Gastroesophageal sphincter (tissue), 4 donors: ENCODE measurements around the gene RAB12. TPM values are rescaled to one million over a fixed set of nuclear protein-coding genes. Genes with fewer than 3 reads are reported as not detected.
"Not testable (repeated sequence)": the region's sequence is repeated elsewhere in the genome, so short reads cannot be mapped to it uniquely, and the experiment has no call there.

Experiments
- ATAC-seq: fragments of 150-250 bp; one replicate; pipeline ENCODE4 v1.9.1; 2016; ENCODE audit warnings: mild to moderate bottlenecking, moderate library complexity
- H3K27ac ChIP-seq, 4 donors: fragments of 200-600 bp; sonication (generic) in 3 of 4; 1 replicate in 3 of 4; 2 replicates in 1 of 4; pipeline ENCODE4 v1.5.1; 2016 to 2019
- H3K27me3 ChIP-seq: fragments of 200-600 bp; sonication (generic); one replicate; pipeline ENCODE4 v1.5.1; 2019
- H3K36me3 ChIP-seq, 2 donors: fragments of 200-600 bp; sonication (generic); one replicate each; pipeline ENCODE4 v1.5.1; 2019; ENCODE audit warnings: control low read depth in 1 of 2
- H3K4me1 ChIP-seq, 3 donors: fragments of 200-600 bp; sonication (generic); 1 replicate in 2 of 3; 2 replicates in 1 of 3; pipeline ENCODE4 v1.5.1; 2016 to 2019; ENCODE audit warnings: control low read depth in 2 of 3
- H3K4me3 ChIP-seq, 2 donors: fragments of 200-600 bp; sonication (generic); one replicate each; pipeline ENCODE4 v1.5.1; 2019; ENCODE audit warnings: mild to moderate bottlenecking in 1 of 2, moderate library complexity in 1 of 2
- H3K9me3 ChIP-seq, 3 donors: fragments of 200-600 bp; sonication (generic); one replicate each; pipeline ENCODE4 v1.5.1; 2017 to 2019; ENCODE audit warnings: control low read depth in 2 of 3
- EP300 ChIP-seq: sonication (generic); formaldehyde crosslinking; IDR thresholded peaks from one replicate; pipeline ENCODE4 v1.6.1; 2017; ENCODE audit warnings: antibody characterized with exemption, mild to moderate bottlenecking
- POLR2A ChIP-seq, 2 donors: fragments of 450-650 bp; IDR thresholded peaks; one replicate each; pipeline ENCODE4 v1.6.1; 2017; ENCODE audit warnings: antibody characterized with exemption in 2 of 2, mild to moderate bottlenecking in 2 of 2, moderate library complexity in 1 of 2
- POLR2AphosphoS5 ChIP-seq: sonication (generic); formaldehyde crosslinking; IDR thresholded peaks from one replicate; pipeline ENCODE4 v1.6.1; 2017; ENCODE audit warnings: antibody characterized with exemption
- WGBS, 2 donors: methylation state at CpG; one replicate each; pipeline ENCODE4 v1.1.5; 2018; ENCODE audit warnings: low coverage in 1 of 2; 5-methylcytosine and 5-hydroxymethylcytosine counted together
- total RNA-seq, 4 donors: library from RNA; depleted of rRNA; stranded (reverse); fragments of >200 nt; gene quantifications; one replicate each; pipeline ENCODE4 v1.1.0, GENCODE V29; 2016
- TF ChIP-seq, protein P1 (sequence below), 4 experiments: fragments of 200-600 bp in 2 of 4; fragments of 450-650 bp in 2 of 4; sonication (generic) in 1 of 4; IDR thresholded peaks; one replicate each; pipeline ENCODE4 v1.5.1; 2017 to 2019; ENCODE audit warnings: antibody characterized with exemption in 4 of 4, mild to moderate bottlenecking in 2 of 4, moderate library complexity in 2 of 4

RAB12 gene
- total RNA-seq, 4 donors from 2014 or later = 63.7 to 100 (median 72.6) TPM

DNA sequence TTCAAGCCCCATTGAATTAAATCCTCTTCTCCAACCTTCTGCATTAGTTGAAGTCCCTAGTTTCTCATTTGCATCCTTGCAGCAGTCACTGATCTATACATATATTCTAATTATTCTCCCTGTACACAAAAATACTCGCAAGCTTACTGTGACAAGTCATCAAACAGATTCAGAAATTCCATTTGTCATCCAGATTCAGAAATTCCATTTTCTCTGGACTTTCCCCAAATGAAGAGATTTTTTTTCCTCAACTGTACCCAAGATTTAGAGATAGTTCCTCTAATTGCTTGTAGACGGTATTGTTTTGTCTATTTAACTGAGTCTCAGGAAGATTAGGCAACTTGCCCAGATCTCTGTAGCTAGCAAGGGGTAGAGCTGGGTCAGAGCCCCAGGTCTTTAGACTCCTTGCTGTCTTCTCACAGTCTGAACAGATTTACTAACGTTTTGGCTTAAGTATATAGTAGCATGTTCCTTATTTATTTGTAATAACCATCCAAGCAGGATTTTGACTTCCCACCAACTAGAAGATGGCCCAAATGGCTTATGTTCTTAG lies 34.2 kb downstream of the RAB12 start:
- WGBS, 2 donors = 24 to 35% methylated on average over 3 of the region's 3 CpGs
- no peaks in the 10 kb centered on the region for H3K4me1 ChIP-seq
- no peak for TF ChIP-seq POLR2A (IDR thresholded peaks at IDR 0.05)
- TF ChIP-seq EP300 = no peak
- TF ChIP-seq, protein P1, sequence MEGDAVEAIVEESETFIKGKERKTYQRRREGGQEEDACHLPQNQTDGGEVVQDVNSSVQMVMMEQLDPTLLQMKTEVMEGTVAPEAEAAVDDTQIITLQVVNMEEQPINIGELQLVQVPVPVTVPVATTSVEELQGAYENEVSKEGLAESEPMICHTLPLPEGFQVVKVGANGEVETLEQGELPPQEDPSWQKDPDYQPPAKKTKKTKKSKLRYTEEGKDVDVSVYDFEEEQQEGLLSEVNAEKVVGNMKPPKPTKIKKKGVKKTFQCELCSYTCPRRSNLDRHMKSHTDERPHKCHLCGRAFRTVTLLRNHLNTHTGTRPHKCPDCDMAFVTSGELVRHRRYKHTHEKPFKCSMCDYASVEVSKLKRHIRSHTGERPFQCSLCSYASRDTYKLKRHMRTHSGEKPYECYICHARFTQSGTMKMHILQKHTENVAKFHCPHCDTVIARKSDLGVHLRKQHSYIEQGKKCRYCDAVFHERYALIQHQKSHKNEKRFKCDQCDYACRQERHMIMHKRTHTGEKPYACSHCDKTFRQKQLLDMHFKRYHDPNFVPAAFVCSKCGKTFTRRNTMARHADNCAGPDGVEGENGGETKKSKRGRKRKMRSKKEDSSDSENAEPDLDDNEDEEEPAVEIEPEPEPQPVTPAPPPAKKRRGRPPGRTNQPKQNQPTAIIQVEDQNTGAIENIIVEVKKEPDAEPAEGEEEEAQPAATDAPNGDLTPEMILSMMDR (IDR thresholded peaks at IDR 0.05) = no peak
- no peak for TF ChIP-seq POLR2AphosphoS5
- peaks cover 0 to 24% of the 10 kb centered on the region in 2 donors for H3K36me3 ChIP-seq
- no peaks in the 10 kb centered on the region for H3K9me3 ChIP-seq
- no peak for ATAC-seq
- no peak overlapping the region for H3K4me3 ChIP-seq
- no peaks in the 10 kb centered on the region for H3K27me3 ChIP-seq
- no peak overlapping the region for H3K27ac ChIP-seq

DNA sequence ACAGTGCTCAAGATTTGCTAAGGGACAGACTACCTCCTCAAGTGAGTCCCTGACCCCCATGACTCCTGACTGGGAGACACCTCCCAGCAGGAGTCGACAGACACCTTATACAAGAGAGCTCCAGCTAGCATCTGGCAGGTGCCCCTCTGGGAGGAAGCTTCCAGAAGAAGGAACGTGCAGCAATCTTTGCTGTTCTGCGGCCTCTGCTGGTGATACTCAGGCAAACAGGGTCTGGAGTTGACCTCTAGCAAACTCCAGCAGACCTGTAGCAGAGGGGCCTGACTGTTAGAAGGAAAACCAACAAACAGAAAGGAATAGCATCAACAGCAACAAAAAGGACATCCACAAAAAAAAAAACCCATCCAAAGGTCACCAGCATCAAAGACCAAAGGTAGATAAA lies 38.1 kb downstream of the RAB12 start:
- not testable (repeated sequence) for H3K27me3 ChIP-seq, H3K36me3 ChIP-seq, H3K4me1 ChIP-seq, H3K4me3 ChIP-seq, ATAC-seq, H3K27ac ChIP-seq, H3K9me3 ChIP-seq
- 100% methylated on average over 1 of the region's 3 CpGs; no CpG with 5 or more reads in 1 of the 2 donors for WGBS, 2 donors

DNA sequence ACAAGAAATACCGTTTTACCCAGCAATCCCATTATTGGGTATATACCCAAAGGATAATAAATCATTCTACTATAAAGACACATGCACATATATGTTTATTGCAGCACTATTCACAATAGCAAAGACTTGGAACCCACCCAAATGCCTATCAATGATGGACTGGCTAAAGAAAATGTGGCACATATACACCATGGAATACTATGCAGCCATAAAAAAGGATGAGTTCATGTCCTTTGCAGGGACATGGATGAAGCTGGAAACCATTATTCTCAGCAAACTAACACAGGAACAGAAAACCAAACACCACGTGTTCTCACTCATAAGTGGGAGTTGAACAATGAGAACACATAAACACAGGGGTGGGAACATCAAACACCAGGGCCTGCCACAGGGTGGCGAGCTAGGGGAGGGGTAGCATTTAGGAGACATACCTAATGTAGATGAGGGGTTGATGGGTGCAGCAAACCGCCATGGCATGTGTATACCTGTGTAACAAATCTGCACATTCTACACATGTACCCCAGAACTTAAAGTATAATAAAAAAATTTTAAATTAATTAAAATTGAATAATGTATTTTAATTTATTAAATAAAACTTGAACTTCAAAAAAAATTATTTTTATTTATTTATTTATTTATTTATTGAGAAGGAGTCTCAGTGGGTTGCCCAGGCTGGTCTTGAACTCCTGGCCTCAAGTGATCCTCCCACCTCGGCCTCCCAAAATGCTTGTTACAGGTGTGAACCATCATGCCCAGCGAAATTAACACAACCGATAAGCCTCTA lies 42.4 kb downstream of the RAB12 start:
- H3K4me1 ChIP-seq, H3K9me3 ChIP-seq, ATAC-seq, H3K36me3 ChIP-seq, H3K27me3 ChIP-seq, H3K4me3 ChIP-seq, H3K27ac ChIP-seq: not testable (repeated sequence)
- WGBS, 2 donors = 88 to 94% methylated on average over 5 to 7 of the region's 7 CpGs

DNA sequence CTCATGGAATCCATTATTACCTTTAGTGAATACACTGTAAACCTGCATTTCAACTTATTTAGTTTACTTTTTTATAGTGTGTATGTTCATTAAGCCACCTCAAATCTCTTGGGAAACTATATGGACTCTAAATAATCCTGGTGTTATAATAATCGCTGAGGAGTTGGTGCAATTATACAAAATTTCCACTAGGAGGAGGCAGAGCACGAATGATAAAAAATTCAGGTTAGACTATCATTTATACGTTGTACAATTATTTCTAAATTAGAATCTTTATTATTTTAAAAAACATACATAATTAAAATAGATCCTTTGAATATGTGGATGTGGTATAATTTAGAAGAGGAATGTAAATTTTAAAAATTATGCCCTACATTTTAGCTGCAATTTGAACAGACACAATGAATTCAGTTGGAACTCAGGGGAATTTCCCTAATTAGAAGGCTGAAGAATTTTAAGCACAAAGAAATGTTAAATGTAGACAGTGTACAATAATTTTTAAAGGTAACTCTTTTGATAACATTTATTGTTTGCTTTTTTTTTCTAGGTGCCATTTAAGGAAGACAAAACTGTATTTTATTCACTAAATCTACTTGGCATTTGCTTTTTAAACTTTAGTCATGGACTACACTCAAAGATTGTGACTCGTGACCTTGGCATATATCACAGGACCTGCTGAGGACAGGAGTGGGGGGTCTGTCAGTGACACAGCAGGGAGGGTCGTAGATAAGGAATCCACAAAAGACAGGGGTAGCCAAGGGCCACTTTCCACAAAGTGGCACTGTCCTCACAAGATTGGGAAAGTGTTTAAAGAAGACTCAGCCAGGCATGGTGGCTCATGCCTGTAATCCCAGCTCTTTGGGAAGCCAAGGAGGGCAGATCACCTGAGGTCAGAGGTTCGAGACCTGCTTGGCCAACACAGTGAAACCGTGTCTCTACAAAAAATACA lies 45.5 kb downstream of the RAB12 start:
- ATAC-seq = no peak
- Histone ChIP-seq H3K27me3 (no peaks in the 10 kb centered on the region), H3K9me3 (no peaks in the 10 kb centered on the region), H3K4me1 (no peaks in the 10 kb centered on the region), H3K27ac (no peak overlapping the region), H3K36me3 (no peaks in the 10 kb centered on the region), H3K4me3 (no peak overlapping the region)
- TF ChIP-seq EP300 = no peak
- TF ChIP-seq, protein P1 (IDR thresholded peaks at IDR 0.05) = peak; percentile 73 to 83 (median 78)
- WGBS, 2 donors = 19 to 24% methylated on average over 5 to 6 of the region's 7 CpGs

DNA sequence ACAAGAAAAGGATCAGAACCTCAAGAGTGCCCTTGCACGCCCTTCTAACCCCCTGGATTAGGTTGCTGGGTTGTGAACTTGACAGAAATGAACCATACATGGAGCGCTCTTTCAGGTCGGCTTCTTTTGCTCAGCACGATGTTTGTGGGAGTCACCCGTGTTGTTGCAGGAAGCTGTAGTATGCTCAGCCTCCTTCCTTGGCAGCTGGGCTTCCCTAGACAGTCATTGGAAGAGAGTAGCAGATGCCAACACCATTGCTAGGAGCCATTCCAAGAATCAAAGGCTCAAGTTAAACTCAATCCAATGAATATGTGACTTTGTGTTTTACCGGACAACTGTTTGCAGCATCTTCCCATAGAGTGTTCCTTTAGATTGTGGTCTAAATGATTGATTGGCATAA lies 47.0 kb downstream of the RAB12 start:
- Histone ChIP-seq H3K4me3 (no peak overlapping the region), H3K4me1 (no peaks in the 10 kb centered on the region), H3K27ac (no peak overlapping the region), H3K27me3 (no peaks in the 10 kb centered on the region), H3K9me3 (no peaks in the 10 kb centered on the region), H3K36me3 (no peaks in the 10 kb centered on the region)
- no peak for TF ChIP-seq EP300
- TF ChIP-seq, protein P1 (IDR thresholded peaks at IDR 0.05) = no peak
- no peak for TF ChIP-seq POLR2AphosphoS5
- TF ChIP-seq POLR2A (IDR thresholded peaks at IDR 0.05) = no peak
- 79 to 84% methylated on average over 4 to 6 of the region's 6 CpGs for WGBS, 2 donors
- ATAC-seq = no peak
